Motor neuron (in vitro differentiated cells): ENCODE results near the gene CDS1. TPM values are rescaled to one million over a fixed set of nuclear protein-coding genes. Genes with fewer than 3 reads are reported as not detected.

Experiments
- ATAC-seq, 8 experiments: fragments of 200-7000 bp; cut with Tn5 transposase; replicated peaks in 6 of 8; 2 replicates each; pipeline ENCODE4 v1.8.0; 2021; ENCODE audit warnings: mild to moderate bottlenecking in 8 of 8, moderate library complexity in 8 of 8
- H3K27ac ChIP-seq, 2 donors: fragments of 250-450 bp; sonication (Bioruptor Pico); 2 replicates each; pipeline ENCODE4 v1.9.0; 2021; ENCODE audit warnings: antibody characterized with exemption in 2 of 2, mild to moderate bottlenecking in 2 of 2, moderate library complexity in 1 of 2
- H3K4me1 ChIP-seq, 2 donors: fragments of 250-450 bp; sonication (Bioruptor Pico); replicated peaks in 1 of 2; 2 replicates each; pipeline ENCODE4 v1.6.1; 2021; ENCODE audit warnings: antibody characterized with exemption in 2 of 2, mild to moderate bottlenecking in 2 of 2, moderate library complexity in 1 of 2
- H3K4me3 ChIP-seq, 5 donors: fragments of 250-450 bp; sonication (Bioruptor Pico); 2 replicates each; pipeline ENCODE4 v1.9.0; 2021; ENCODE audit warnings: antibody characterized with exemption in 5 of 5, mild to moderate bottlenecking in 5 of 5, moderate library complexity in 4 of 5
- WGBS, 10 experiments: fragments of 450-650 bp; shearing (Covaris generic); methylation state at CpG; one replicate each; pipeline ENCODE4 v1.0.0; 2022; 5-methylcytosine and 5-hydroxymethylcytosine counted together
- in situ Hi-C, 9 experiments: fragments of 400-800 bp; cut with MboI; loops; one replicate each; pipeline ENCODE4 v1.15.0; 2021; ENCODE audit warnings: low sequenced_read_pairs in 9 of 9, low pct_unique_long_range_greater_than_20kb in 2 of 9; ENCODE audit not compliant: unreplicated experiment in 9 of 9
- total RNA-seq, 8 experiments: library from RNA; unstranded; fragments of 300-600 nt; gene quantifications; 2 replicates each; pipeline versions ENCODE4 v1.2.3 to v1.2.4, GENCODE V29; 2022

CDS1 gene
- total RNA-seq, 8 experiments from 2014 or later: 0.59 to 23.5 (median 3.2) TPM

GRCh38 chr4:84622959-84623358 lies 40.0 kb downstream of the CDS1 start:
- no peak overlapping the region for H3K4me3 ChIP-seq
- in situ Hi-C loops: no loop called here
- 38 to 80% (median 50%) methylated on average over 1 of the region's 1 CpG; no CpG with 5 or more reads in 5 of the 10 experiments for WGBS, 10 experiments
- no peak overlapping the region for H3K27ac ChIP-seq
- no peaks in the 10 kb centered on the region for H3K4me1 ChIP-seq
- no peak for ATAC-seq

GRCh38 chr4:84623661-84624060 lies 40.7 kb downstream of the CDS1 start:
- 72 to 100% (median 93%) methylated on average over 2 to 8 of the region's 11 CpGs; no CpG with 5 or more reads in 1 of the 10 experiments for WGBS, 10 experiments
- no peak for ATAC-seq

GRCh38 chr4:84626673-84627072 lies 43.7 kb downstream of the CDS1 start:
- no peak overlapping the region for H3K27ac ChIP-seq
- no peaks in the 10 kb centered on the region for H3K4me1 ChIP-seq
- in situ Hi-C loops: no loop called here
- no peak overlapping the region for H3K4me3 ChIP-seq
- 64 to 100% (median 95%) methylated on average over 1 to 5 of the region's 5 CpGs for WGBS, 10 experiments
- peak in 3 of 8 experiments; percentile 10 to 93 (median 39) for ATAC-seq

More at GRCh38 chr4:84623661-84624060, 40.7 kb downstream of the CDS1 start:
- H3K4me1 ChIP-seq: no peaks in the 10 kb centered on the region
- H3K27ac ChIP-seq: no peak overlapping the region
- no peak overlapping the region for H3K4me3 ChIP-seq
- in situ Hi-C loops: no loop called here

DNA sequence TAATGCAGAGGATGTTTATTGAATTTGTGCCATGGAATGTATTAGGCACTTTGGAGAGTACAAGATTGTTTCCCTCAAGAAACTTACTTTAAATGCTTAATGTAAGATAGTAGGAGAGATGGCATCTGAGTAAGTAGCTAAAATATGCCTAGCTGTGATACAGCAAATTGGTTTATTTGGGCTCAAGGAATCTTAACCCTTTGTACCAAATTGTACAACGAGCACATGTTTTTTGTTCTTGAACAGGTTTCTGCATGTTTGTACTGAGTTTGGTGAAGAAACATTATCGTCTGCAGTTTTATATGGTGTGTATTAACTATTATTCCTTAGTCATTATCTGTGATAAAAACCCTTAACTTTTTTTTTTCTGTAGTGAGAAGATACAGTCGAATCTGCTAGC lies 48.6 kb downstream of the CDS1 start:
- no peak overlapping the region for H3K27ac ChIP-seq
- no peak overlapping the region for H3K4me3 ChIP-seq
- WGBS, 10 experiments: 31 to 100% (median 73%) methylated on average over 2 to 3 of the region's 3 CpGs; no CpG with 5 or more reads in 1 of the 10 experiments
- in situ Hi-C loops: no loop called here
- no peaks in the 10 kb centered on the region for H3K4me1 ChIP-seq
- ATAC-seq: no peak

- no peaks in the 10 kb centered on the region for H3K4me1 ChIP-seq
- no peak overlapping the region for H3K4me3 ChIP-seq
- ATAC-seq: peak in 3 of 8 experiments; percentile 58 to 99 (median 96)
- in situ Hi-C loops: no loop called here
- WGBS, 10 experiments: 78 to 100% (median 92%) methylated on average over 2 of the region's 2 CpGs; no CpG with 5 or more reads in 1 of the 10 experiments
- H3K27ac ChIP-seq: no peak overlapping the region
Measured at GRCh38 chr4:84632092-84632491, 49.2 kb downstream of the CDS1 start.

- WGBS, 10 experiments: 24 to 100% (median 94%) methylated on average over 1 of the region's 1 CpG
- H3K27ac ChIP-seq: no peak overlapping the region
- in situ Hi-C loops: no loop called here
- no peak overlapping the region for H3K4me3 ChIP-seq
- ATAC-seq: no peak
- H3K4me1 ChIP-seq: no peaks in the 10 kb centered on the region
Measured at GRCh38 chr4:84634961-84635360, 52.0 kb downstream of the CDS1 start.

DNA sequence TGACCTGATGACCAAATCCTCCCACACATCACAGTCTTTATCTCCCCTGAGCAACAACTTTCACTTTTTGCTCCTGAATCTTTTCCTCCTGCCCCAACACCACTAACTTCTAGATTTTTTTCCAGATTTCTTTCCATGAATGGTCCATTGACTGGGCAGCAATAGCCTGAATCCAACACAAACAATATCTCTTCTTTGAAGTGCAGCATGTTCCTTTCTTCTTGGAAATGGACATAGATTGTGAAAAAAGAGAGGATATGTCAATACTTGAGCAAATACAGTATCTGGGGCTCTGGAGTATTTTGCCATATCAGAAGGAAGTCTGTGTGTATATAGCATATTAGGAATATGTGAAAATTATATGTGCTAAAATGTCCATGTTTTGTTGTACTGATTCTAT lies 55.2 kb downstream of the CDS1 start:
- no peak overlapping the region for H3K4me3 ChIP-seq
- H3K4me1 ChIP-seq: no peaks in the 10 kb centered on the region
- H3K27ac ChIP-seq: no peak overlapping the region
- no peak for ATAC-seq
- in situ Hi-C loops: no loop called here

- 0 to 100% (median 79%) methylated on average over 1 of the region's 1 CpG; no CpG with 5 or more reads in 6 of the 10 experiments for WGBS, 10 experiments
- ATAC-seq: peak in 3 of 8 experiments; percentile 64 to 100 (median 90)
- H3K4me1 ChIP-seq: no peaks in the 10 kb centered on the region
- no peak overlapping the region for H3K27ac ChIP-seq
- in situ Hi-C loops: no loop called here
- no peak overlapping the region for H3K4me3 ChIP-seq
Measured at GRCh38 chr4:84639145-84639544, 56.2 kb downstream of the CDS1 start.

DNA sequence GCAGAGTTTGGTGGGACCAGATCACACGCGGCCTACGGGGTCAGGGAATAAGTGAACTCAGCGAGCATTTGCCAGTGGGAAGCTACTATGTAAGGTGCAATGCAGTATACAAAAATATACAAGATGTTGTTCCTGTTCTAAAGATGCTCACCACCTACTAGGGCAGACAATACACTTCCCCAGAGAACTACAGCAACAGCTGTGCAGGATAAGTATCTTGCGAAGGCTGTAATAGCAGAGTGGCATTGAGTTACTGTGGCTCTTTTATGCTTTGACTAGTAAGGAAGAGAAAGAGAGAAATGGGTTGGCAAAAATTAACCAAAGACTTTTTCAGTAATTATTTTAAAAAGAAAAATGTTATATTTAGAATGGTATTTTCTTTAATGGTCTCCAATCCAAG lies 61.2 kb downstream of the CDS1 start:
- H3K27ac ChIP-seq: no peak overlapping the region
- H3K4me3 ChIP-seq: no peak overlapping the region
- peaks cover 2 to 7% of the 10 kb centered on the region in 2 donors for H3K4me1 ChIP-seq
- WGBS, 10 experiments: 80 to 100% (median 89%) methylated on average over 1 to 5 of the region's 5 CpGs; no CpG with 5 or more reads in 3 of the 10 experiments
- in situ Hi-C loops: no loop called here
- ATAC-seq: no peak

- ATAC-seq: peak in 1 of 8 experiments; percentile 27
Measured at GRCh38 chr4:84647312-84647884, 64.5 kb downstream of the CDS1 start.

DNA sequence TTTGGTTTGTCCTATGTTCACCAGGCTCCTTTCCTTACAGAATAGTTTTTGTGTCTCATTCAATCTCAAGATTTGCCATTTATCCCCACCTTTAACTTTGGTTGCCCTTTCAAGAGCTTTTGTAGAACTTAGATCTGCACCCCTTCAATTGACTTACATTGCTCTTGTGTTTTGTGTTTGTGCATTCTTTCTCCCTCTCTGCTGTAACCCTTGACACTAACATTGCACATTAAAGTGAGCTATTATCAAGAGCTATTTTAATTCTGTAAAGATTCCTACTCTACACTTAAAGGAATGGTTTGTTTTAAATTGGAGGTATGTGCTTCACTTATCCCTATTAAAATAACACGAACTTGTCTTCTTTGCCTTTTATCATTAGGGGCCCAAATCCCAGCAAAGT lies 65.3 kb downstream of the CDS1 start:
- ATAC-seq: peak in 1 of 8 experiments; percentile 69
- H3K27ac ChIP-seq: no peak overlapping the region

More at GRCh38 chr4:84647312-84647884, 64.5 kb downstream of the CDS1 start:
- Histone ChIP-seq H3K27ac (no peak overlapping the region), H3K4me3 (no peak overlapping the region), H3K4me1 (peaks cover 2 to 7% of the 10 kb centered on the region in 2 donors)
- 23 to 60% (median 55%) methylated on average over 1 to 2 of the region's 2 CpGs; no CpG with 5 or more reads in 3 of the 10 experiments for WGBS, 10 experiments
- in situ Hi-C loops: no loop called here

DNA sequence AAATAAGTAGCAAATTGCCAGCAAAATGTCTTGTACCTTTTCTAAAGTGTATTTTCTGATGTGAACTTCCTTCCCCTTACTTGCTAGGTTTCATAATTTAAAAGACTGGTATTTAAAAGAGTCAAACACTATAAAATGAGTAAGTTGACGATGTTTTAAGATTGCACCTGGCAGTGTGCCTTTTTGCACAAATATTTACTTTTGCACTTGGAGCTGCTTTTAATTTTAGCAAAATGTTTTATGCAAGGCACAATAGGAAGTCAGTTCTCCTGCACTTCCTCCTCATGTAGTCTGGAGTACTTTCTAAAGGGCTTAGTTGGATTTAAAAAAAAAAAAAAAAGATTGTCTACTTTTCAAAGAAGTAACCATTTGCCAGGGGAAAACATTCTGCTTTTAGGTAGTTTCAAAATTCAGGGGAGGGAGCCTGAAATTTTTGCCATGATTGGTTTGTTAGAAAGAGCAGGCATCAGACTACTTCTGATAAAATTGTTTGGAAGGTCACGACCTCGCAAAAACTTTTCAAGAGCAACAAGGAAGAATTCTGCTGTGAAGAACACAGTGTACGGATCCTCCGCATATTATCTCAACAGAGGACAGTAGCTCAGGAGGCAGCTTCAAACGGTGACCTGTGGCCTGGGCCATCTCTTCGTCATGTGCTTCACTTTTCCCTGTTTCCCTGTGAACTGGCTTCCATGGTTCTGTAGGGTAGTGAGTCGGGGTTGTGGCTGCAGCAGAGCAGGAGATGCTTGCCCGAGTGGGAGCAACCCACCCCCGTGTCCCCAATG lies 66.1 kb downstream of the CDS1 start:
- in situ Hi-C loops: no loop called here
- Histone ChIP-seq H3K4me3 (no peak overlapping the region), H3K27ac (no peak overlapping the region), H3K4me1 (peaks cover 2 to 7% of the 10 kb centered on the region in 2 donors)
- no peak for ATAC-seq
- 68 to 90% (median 85%) methylated on average over 3 to 10 of the region's 10 CpGs; no CpG with 5 or more reads in 1 of the 10 experiments for WGBS, 10 experiments

More for the DNA sequence above, 65.3 kb downstream of the CDS1 start:
- H3K4me3 ChIP-seq: no peak overlapping the region
- in situ Hi-C loops: no loop called here
- H3K4me1 ChIP-seq: peaks cover 2 to 7% of the 10 kb centered on the region in 2 donors
- WGBS, 10 experiments: 0 to 71% (median 22%) methylated on average over 1 of the region's 1 CpG; no CpG with 5 or more reads in 1 of the 10 experiments

- Histone ChIP-seq H3K4me3 (no peak overlapping the region), H3K4me1 (peaks cover 2 to 7% of the 10 kb centered on the region in 2 donors), H3K27ac (no peak overlapping the region)
- in situ Hi-C loops: no loop called here
- 20 to 100% (median 100%) methylated on average over 1 of the region's 1 CpG; no CpG with 5 or more reads in 5 of the 10 experiments for WGBS, 10 experiments
- ATAC-seq: peak in 2 of 8 experiments; percentile 52 to 69
Measured at GRCh38 chr4:84651499-84651898, 68.6 kb downstream of the CDS1 start.
